NOMO-1 treated with dmso at 0.1 percent for 144 hours (cell line): ENCODE data around the gene HRAS.
"Not testable (repeated sequence)": the region's sequence is repeated elsewhere in the genome, so short reads cannot be mapped to it uniquely, and the experiment has no call there.

Experiments
- DNase-seq: peaks from one replicate; lab custom pipeline; 2025; ENCODE audit not compliant: unreplicated experiment; lab: John Stamatoyannopoulos, UW

HRAS gene

DNA sequence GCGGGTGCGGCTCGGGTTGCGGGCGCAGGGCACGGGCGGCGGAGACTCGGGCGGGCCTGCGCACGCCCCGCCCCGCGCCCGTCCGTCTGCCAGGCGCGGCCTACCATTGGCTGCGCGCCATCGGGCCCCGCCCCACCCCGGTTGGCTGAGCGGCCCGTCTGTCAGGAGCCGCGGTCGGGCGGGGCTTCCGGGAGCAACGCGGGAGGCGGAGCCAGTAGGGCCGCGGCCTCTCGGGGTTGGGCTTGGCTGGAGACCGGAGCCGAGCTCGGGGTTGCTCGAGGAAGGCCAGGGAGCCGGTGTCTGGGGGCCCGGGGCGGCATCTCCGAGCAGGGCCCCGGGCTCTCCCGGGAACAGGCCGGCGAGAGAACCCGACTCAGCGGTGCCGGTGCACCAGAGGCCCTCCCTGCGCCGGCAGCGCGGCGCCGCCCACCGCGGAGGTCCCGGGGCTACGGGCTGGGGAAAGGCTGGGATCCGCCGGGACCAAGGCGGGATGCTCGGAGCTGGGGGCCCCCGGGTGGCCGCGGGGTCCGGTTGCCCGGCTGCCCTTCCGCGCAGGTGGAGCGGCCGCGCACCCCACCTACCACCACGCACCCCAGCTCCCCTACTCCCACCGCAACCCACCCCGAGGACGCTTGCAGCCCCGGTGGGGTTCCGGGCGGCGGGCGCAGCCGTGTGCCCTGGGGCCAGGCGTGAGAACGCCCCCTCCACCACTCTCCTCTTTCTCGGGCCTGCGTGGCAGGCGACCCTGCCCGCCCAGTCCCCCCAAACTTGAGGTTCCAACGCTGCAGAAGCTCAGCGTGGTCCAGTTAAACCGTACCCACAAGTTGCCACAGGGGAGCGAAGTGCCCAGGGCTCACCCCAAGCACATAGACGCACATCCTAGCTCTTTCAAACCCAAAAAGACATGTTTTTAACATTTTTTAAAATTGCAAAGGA, at the start of gene HRAS:
TSS of gene HRAS (minus strand) at position 58 of the 936 bp plus-strand sequence.
- peak; percentile 81 for DNase-seq

DNA sequence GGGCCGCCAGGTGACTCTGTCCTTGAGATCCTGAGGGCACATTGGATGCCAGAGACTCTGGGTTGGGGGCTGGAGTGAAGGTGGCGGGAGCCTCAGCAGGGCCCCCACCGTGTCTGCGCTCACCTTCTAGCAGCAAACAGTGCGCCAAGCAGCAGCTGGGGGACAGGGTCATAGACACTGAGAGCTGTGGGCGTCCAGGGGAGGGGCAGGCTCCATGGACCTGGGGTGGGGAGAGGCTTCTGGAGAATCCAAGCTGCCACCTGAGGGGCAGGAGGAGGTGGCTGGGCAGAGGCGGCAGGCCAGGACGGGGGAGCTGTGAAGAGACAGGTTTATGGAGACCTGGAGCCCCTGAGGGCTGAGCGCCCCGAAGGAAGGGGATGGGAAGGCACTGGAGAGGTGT, 48.9 kb upstream of the HRAS start:
- no peak for DNase-seq

DNA sequence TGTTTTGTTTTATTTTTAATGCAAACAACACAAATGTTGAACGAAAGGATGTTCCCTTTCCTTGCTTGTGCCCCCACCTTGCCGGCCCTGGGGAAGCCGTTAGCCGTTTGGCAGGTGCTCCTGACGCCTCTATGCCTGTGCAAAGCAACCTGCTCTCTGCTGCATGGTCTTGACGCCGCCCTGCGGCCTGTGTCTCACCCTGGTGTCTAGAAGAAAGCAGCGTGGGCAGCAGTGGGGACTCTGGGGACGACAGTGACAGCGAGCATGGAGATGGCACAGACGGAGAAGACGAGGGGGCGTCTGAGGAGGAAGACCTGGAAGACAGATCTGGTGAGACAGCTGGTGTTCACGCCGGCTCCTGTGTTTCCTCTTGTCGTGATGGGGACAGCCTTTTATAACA, 46.4 kb upstream of the HRAS start:
- DNase-seq = no peak

DNA sequence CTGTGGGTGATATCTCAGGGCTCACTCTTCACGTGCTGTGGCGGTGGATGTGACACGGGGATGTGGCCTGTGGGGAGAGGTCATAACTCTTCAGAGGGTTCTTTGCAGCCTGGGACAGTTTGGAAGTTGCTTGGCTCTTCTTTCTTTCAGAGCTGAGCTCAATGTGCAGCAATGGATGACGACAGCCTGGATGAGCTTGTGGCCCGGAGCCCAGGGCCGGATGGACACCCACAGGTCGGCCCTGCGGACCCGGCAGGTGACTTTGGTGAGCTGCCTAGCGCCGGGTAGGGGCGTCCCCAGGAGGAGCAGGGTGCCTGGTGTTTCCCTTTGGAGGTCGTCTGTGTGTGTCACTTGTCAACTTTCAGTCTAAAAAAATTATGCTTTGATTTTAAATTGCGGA, 46.0 kb upstream of the HRAS start:
- no peak for DNase-seq

DNA sequence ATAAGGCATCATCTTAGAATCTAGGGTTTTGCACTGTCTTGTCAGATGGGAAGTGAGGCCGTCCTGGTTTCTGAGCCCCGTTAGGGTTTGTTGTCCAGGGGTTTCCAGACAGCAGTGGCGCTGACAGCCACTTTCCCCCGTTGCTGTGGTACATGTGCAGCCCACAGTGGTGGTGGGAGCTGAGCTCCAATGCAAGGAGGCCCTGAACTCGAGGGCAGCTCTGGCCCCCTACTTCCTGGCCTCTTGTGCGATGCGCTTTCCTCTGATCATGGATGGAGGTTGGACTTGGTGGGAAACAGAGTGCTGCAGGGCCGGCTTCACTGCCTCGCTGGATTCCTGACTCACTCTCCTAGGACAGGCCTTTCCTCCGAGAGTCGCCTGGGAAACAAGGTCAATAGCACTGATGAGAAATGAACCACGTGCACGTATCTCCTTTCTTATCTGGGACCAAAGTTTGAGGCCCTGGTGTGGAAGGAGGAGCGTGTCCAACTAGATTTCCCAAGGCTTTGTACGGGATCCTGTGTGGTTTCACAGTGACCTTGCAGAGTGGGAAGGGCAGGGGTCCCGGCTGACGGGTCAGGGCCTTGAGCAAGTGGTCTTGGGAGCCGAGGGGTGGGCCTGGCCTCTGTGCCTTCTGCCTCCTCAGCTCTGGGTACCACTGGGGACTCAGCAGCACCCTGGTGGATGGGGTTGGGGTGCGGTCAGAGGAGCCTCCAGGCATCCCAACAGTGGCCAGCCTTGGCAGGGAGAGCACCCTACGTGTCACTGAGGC, 44.6 kb upstream of the HRAS start:
- no peak for DNase-seq

DNA sequence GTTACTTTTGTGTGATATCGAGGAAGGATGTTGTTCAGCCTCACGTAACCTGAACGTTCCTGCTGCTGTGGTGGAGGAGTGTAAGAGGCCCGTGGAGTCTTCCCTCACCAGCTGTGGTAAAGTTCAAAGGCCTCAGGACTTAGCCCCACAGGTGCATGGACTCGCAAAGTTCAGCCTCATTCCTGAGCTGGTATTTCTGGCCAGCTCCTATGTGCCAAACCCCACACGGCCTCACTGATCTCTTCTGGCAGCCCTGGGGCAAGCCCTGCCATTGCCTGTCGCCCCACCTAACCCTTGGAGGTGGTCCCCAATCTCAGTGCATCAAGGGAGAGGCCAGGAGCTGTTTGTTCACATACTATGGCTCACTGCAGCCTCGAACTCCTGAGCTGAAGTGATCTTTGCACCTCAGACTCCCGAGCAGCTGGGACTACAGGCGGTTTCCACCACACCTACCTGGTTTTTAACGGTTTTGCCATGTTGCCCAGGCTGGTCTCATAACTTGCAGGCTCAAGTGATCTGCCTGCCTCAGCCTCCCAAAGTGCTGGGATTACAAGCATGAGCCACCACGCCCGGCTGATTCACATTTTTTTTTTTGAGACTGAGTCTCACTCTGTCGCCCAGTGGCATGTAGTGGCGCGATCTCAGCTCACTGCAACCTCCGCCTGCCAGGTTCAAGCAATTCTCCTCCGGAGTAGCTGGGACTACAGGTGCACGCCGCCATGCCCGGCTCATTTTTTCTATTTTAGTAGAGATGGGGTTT, 43.1 kb upstream of the HRAS start:
- DNase-seq = no peak

DNA sequence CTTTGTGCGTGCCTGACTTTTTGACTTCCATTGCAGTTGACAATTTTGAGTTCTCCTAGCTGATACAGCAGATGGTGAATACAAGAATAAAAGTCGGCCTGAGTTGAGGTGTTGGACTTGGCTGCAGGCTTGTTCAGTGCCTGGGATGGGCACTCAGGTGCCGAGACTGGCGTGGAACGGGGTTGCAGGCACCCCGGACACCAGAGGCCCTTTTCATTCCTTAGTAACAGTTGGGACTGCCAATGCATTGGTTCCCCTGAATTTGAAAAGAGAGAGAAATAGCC, 42.2 kb upstream of the HRAS start:
- DNase-seq = no peak

DNA sequence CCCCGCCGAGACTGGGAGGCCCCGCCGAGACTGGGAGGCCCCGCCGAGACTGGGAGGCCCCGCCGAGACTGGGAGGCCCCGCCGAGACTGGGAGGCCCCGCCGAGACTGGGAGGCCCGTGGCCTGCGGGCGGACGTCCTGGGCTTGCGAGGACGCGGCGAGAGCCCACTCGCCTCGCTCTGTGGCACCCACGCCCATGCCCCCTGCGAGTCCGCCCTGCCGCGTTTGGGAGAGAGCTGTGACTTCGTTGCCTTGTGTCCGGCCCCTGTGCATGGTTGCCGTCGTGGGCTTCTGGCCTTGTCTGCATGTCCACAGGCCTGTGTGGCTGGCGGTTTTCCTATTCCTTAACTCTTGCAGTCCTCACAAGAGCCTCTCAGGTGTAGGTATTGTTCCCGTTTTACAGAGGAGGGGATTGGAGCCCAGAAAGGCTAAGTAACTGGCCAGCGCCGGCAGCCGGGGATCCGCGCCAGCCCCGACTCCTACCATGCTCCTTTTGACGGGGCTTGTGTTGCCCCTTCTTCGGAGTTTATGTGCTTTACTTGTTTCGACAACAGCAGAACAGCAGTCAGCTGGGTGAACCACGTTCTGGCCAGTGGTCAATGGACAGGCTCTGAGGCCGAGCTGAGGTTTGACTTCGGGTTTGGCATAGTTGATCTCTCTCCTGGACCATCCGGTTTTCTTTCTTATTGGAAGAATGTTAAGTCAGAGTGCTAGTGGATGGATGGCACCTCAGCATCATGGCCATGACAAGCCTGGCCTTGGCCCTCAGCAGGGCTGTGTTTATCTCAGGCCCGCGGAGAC, 41.6 kb upstream of the HRAS start:
- DNase-seq = no peak

DNA sequence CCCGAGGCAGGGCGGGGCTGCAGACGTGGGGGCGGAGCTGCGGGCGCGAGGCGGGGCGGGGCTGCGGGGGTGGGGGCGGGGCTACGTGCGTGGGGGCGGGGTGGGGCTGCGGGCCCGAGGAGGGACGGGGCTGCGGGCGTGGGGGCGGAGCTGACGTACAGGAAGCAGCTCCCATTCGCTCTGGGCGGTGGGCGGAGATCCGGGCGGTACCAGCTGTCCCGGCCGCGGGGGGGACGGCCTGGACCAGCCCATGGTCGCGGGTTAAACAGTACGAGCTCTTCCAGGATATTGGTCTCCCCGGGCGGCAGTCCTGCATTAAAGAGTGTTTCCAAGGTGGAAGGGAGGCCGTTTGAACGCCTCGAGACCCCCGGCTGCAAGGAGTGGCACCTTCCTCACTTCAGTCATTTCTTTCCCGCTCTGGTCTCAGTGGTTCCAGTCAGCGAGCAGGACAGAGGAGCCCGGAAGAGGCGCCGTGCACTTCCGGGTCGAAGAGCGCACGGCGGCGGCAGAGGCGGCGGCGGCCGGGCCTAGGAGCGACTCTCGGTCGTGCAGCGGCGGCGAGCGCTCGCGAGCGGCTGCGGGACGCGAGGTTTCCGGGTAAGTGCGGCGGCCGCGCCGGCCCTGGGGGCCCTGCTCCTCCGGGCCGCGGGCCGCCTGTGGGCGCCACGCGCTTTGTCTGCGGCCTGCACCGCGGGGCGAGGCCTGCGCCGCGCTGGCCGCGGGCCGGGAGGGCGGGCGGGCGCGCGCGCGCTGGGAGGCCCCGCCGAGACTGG, 40.8 kb upstream of the HRAS start, which contains the start of gene PHRF1:
TSS of gene PHRF1 (plus strand) at position 475 of the 773 bp plus-strand sequence. CDS start 5,043 bp downstream, outside the sequence.
- peak; percentile 90 for DNase-seq

DNA sequence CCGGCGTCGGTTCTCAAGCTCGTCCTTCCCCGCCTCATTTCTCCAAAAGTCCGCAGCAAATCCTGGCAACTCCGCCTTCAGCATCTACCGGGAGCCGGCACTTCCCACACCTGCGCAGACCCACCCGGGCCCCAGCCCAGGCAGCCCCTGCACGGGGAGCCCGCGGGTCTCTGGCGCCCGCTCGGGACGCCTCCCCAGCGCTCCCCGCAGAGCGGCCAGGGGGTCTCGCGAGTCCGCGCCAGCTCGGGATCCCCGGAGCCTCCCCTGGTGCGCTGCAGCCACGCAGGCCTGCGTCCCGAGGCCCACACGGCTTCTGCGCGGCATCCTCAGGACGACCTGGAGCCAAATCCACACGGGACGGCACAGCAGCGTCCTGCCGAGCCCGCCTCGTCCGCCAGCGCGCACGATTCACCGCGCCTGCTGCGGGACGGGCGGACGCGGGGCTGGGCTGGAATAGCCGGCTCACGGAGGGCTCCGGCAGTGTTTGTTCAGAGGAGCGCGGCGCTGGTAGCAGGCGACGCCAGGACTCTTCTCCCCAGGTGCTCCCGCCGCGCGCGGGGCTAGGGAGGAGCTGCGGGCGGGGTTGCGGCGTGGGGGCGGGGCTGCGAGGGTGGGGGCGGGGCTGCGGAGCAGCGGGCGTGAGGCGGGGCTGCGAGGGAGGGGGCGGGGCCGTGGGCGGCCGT, 40.1 kb upstream of the HRAS start:
- DNase-seq = no peak

DNA sequence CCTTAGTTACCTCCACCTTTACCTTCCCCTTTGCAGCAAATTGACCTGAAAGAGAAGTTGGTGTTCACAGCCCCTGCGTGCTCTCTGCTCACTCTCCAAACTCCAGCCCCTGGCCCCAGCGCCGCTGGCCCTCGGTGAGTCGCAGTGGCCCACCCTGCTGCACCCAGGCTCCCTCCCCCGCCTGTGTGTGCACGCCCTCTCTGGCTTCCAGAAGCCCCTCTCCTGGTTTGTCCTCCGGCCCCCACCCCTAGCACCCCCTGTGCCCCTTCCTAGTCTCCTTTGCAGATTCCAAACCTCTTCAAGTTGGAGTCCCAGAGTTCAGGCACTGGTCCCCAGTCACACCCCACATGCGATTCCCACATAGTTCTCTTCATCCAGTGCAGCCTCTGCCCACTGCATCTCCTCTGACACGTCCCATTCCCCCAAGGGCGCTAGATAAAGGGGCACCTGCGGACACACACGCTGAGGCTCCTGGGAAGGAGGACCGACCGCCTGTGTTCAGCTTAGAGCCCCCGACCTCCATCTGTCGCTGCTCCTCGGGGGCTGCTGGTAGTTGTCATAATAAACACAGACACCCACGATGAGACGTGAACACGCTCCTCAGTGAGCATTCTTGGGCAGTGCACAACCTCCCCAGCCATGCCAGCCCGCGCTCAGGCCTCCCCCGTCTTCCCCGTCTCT, 39.4 kb upstream of the HRAS start:
- DNase-seq = no peak

DNA sequence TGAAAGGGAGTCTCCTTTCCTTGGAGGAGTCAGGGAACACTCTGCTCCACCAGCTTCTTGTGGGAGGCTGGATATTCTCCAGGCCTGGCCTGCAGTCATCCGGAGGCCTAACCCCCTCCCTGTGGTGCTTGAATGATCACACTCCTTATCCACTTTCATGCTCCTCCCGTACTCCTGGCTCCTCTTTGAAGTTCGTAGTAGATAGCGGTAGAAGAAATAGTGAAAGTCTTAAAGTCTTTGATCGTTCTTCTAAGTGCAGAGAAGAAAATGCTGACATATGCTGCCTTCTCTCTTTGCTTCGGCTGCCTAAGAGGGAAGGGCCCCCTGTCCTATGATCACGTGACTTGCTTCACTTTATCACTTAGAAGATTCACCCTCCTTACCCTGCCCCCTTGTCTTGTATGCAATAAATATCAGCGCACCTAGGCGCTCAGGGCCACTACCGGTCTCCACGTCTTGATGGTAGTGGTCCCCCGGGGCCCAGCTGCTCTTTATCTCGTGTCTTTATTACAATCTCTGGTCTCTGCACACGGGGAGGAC, 38.7 kb upstream of the HRAS start:
- not testable (repeated sequence) for DNase-seq

DNA sequence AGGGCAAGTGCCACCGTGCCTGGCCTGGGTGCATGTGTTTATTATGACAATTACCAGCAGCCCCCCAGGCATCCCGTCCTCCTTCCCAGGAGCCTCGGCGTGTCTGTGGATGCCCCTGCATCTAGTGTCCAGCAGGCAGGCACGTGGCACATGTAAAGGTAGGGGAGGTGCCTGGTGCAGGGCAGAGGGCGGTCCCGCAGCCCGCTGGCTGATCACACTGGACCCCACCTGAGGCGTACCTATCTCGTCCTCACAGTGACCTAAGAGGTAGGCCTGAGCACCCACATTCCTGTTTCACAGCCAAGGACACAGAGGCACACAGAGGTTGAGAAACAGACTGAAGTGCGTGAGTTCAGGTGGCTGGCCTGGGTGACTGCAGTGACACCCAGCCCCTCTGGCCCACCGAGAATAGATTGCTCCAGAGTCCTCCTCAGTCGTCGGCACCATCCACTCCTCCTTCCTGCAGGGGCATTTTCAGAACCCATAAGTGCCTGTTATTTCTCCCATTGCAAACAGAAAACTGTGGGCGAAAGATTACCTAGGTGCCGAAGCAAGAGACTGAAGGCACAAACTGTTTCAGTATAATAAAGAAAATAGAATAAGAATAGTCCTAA, 37.9 kb upstream of the HRAS start:
- no peak for DNase-seq

DNA sequence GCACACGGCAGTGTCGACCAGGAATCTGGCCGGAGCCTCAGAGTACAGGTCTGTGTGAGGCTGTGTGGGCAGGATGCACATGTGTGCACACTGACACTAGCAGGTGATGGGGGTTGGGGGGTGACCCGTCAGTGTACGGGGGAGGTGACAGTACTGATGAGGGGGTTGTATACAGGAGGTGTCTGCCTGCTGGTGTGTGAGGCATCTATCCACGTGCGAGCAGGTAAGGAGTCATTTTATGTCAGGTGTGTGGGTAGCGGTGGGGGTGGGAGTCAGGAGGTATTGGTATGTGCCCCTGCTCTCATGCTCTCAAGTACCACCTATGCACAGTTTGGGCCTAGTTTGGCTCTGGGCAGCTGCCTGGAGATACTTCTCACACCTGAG, 36.4 kb upstream of the HRAS start:
- DNase-seq = no peak

DNA sequence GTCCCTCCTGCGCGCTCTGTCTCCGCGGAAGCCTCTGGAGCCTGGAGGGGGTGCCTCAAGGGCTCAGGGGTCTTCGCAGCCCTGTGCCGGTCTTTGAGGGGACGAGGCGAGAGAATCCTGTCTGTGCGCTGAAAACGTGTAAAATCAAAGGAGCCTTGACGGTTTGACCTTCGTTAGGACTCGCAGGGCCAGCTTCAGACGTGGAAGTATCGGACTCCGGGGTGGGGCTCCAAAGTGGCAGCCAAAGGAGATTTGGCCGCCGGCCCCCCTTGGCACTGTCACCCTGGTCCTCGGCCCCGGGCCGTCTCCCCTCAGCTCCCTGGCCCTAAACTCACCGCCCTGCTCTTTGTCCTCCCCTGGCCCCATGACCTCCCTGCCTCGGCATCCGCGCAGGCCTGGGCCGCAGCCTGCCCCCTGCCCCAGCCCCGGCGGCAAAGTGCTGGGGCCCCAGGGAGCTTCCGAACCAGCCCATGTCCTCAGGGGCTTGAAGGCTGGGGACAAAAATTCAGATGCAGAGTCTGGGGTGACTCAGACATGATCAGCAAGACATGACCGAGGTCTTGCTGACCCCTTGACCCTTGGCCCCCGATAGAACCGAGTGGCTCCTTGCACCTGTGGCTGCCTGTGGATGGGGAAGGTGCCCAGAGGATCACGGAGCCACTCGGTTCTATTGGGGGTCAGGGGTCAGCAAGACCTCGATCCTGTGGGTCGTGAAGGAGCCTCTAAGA, 33.9 kb upstream of the HRAS start:
- no peak for DNase-seq

DNA sequence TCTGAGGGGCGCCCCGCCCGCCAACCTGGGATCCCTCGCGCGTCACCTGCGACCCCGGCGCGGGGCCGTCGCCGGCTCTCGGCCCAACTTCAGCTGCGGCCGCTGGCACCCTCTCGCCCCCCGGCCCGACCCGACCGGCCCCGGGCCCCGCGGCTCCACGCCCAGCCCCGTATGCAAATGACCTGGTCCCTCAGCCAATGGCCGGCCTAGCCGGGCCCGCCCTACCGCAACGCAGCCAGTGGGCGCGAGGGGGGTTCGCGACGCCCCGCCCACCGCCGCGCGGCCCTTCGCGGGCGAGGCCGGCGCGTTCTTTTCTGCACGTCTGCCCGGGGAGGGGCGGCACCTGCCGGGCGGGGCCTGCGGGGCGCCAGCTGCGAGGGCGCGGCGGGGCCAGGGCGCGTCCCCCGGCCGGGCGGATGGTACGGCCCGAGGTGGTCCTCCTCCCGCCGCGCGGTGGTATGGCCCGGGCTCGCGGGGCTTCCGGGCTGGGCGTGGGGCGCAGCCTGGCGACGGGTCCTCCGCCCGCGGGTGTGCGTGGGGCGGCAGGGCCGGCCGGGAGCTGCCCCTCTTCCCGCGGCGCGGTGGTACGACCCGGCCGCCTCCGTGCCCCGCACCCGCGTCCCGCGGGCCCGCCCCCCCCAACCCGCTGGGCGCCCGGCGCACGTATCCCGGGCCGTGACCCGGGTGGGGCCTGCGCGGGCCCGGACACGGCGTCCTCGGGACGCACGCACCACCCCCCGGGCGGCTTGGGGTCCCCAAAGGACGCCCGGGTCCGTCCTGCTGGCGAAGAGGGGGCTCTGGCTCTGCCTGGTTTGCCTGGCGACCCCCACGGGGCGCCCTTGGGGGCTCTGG, 33.2 kb upstream of the HRAS start:
- peak; percentile 90 for DNase-seq
